Stimulated activated CD8-positive, alpha-beta memory T cell treated with anti-CD3 and anti-CD28 coated beads, Interleukin-7, amount 100 ng/mL, for 24 hours (primary cell): ENCODE data around the gene SRRM2.
A peak's percentile ranks its signal among the peaks of the same experiment; 100 is the strongest.
"Not testable (repeated sequence)": the region's sequence is repeated elsewhere in the genome, so short reads cannot be mapped to it uniquely, and the experiment has no call there.

Experiments
- DNase-seq: peaks from one replicate; pipeline ENCODE4 v3.0.0-alpha.2; 2020; ENCODE audit warnings: low read depth

The SRRM2 gene

GRCh38 chr16:2715064-2715463 is 37.4 kb upstream of the SRRM2 start:
- DNase-seq, result no peak

GRCh38 chr16:2715519-2715918 is 36.9 kb upstream of the SRRM2 start:
- DNase-seq, result peak; percentile 59

GRCh38 chr16:2715966-2716885 is 36.2 kb upstream of the SRRM2 start:
- no peak for DNase-seq

- no peak for DNase-seq
Measured at GRCh38 chr16:2716948-2717347, 35.5 kb upstream of the SRRM2 start.

- DNase-seq, result no peak
Measured at GRCh38 chr16:2717383-2718263, 34.8 kb upstream of the SRRM2 start.

- no peak for DNase-seq
Measured at GRCh38 chr16:2719328-2720063, 32.9 kb upstream of the SRRM2 start.

- DNase-seq, result no peak
Measured at GRCh38 chr16:2720064-2720457, 32.4 kb upstream of the SRRM2 start, which contains the start of gene PRSS27. Gene PRSS27, minus strand, starts transcription at chr16:2720224. Its CDS starts 64 bp downstream, at chr16:2720160.

- peak; percentile 76 for DNase-seq
Measured at GRCh38 chr16:2720719-2721633, 31.5 kb upstream of the SRRM2 start.

- not testable (repeated sequence) for DNase-seq
Measured at GRCh38 chr16:2721634-2722173, 30.7 kb upstream of the SRRM2 start.

GRCh38 chr16:2724088-2724676 is 28.3 kb upstream of the SRRM2 start:
- no peak for DNase-seq

GRCh38 chr16:2724816-2725348 is 27.6 kb upstream of the SRRM2 start:
- DNase-seq, result no peak

- no peak for DNase-seq
Measured at GRCh38 chr16:2726923-2727322, 25.5 kb upstream of the SRRM2 start.

GRCh38 chr16:2728034-2728433 is 24.4 kb upstream of the SRRM2 start:
- DNase-seq, result no peak

GRCh38 chr16:2734844-2735515 is 17.5 kb upstream of the SRRM2 start:
- DNase-seq, result no peak

- DNase-seq, result no peak
Measured at GRCh38 chr16:2736476-2737237, 15.8 kb upstream of the SRRM2 start.

- DNase-seq, result no peak
Measured at GRCh38 chr16:2737238-2737605, 15.2 kb upstream of the SRRM2 start.

- no peak for DNase-seq
Measured at GRCh38 chr16:2737895-2738418, 14.5 kb upstream of the SRRM2 start.

GRCh38 chr16:2738615-2739014 is 13.8 kb upstream of the SRRM2 start:
- DNase-seq, result no peak
